HepG2 (cell line): ENCODE measurements around the gene UBTF. TPM values are rescaled to one million over a fixed set of nuclear protein-coding genes. Genes with fewer than 3 reads are reported as not detected.

ENCODE experiments used
- ATAC-seq: fragments of 200-7000 bp; cut with Tn5 transposase; 3 replicates; pipeline ENCODE4 v1.9.1; 2020; ENCODE audit warnings: mild to moderate bottlenecking, moderate library complexity
- BruUV-seq: library from RNA; stranded (reverse); fragments of 400-500 nt; replicated peaks from 2 replicates; lab custom pipeline; 2021; lab: Mats Ljungman, UMichigan
- CTCF ChIA-PET: fragments of 300-600 bp; formaldehyde crosslinking; extraction: SDS; loops from one replicate; lab custom pipeline; 2021; ENCODE audit warnings: low total read pairs, inconsistent platforms, low intra/inter-chr PET ratio; lab: Yijun Ruan, JAX
- POLR2A ChIA-PET: fragments of 350-600 bp; sonication (Branson Sonifier 250); formaldehyde crosslinking; loops from one replicate; lab custom pipeline; 2020; ENCODE audit warnings: antibody characterized with exemption, inconsistent platforms; lab: Yijun Ruan, JAX
- DNase-seq: peaks from one replicate; pipeline ENCODE4 v3.0.0-alpha.2; 2015; ENCODE audit warnings: low spot score
- FAIRE-seq: peaks from 3 replicates; lab custom pipeline; 2011; peaks lifted over from hg19 to GRCh38; lab: Jason Lieb, UNC
- H2AFZ ChIP-seq: one replicate; pipeline ENCODE4 v1.6.1; 2011; ENCODE audit warnings: low read length, inconsistent platforms
- H3K27ac ChIP-seq: fragments of 300-600 bp; 3 replicates; pipeline ENCODE4 v1.8.0; 2011; ENCODE audit warnings: mixed run types, mild to moderate bottlenecking, mixed read lengths, low read length, inconsistent platforms; ENCODE audit not compliant: insufficient read depth; ENCODE audit errors: extremely low read length
- H3K27me3 ChIP-seq, 2 experiments: fragments of 200-600 bp in 1 of 2; 2 replicates in 1 of 2; 3 replicates in 1 of 2; pipeline versions ENCODE4 v1.6.0 to v1.8.0; 2011; ENCODE audit warnings: low read length in 2 of 2, mild to moderate bottlenecking in 2 of 2, moderate library complexity in 2 of 2, inconsistent platforms in 1 of 2; ENCODE audit not compliant: insufficient read depth in 2 of 2, control insufficient read depth in 1 of 2
- H3K36me3 ChIP-seq, 2 experiments: fragments of 200-600 bp in 1 of 2; replicated peaks in 1 of 2; 2 replicates in 1 of 2; 3 replicates in 1 of 2; pipeline versions ENCODE4 v1.5.1 to v1.8.0; 2011; ENCODE audit warnings: low read length in 2 of 2, inconsistent platforms in 1 of 2; ENCODE audit not compliant: insufficient read depth in 2 of 2, control insufficient read depth in 1 of 2
- H3K4me1 ChIP-seq: 2 replicates; pipeline ENCODE4 v1.5.1; 2012; ENCODE audit warnings: low read length, inconsistent platforms; ENCODE audit not compliant: insufficient read depth
- H3K4me2 ChIP-seq: 2 replicates; pipeline ENCODE4 v1.6.0; 2011; ENCODE audit warnings: low read depth, low read length, inconsistent platforms
- H3K4me3 ChIP-seq, 3 experiments: fragments of 200-600 bp in 1 of 3; sonication (generic), shearing (Covaris generic) in 1 of 3; replicated peaks in 1 of 3; 2 replicates each; pipeline ENCODE4 v1.5.1; 2011 to 2016; ENCODE audit warnings: low read length in 3 of 3, inconsistent platforms in 2 of 3, low read depth in 2 of 3, mild to moderate bottlenecking in 2 of 3, control low read depth in 1 of 3, mixed read lengths in 1 of 3; ENCODE audit not compliant: insufficient read depth in 1 of 3
- H3K79me2 ChIP-seq: one replicate; pipeline ENCODE4 v1.6.1; 2011; ENCODE audit warnings: low read length, inconsistent platforms; ENCODE audit not compliant: insufficient read depth
- H3K9ac ChIP-seq: 2 replicates; pipeline ENCODE4 v1.6.0; 2011; ENCODE audit warnings: mild to moderate bottlenecking, low read depth, low read length, inconsistent platforms; ENCODE audit not compliant: insufficient read depth
- H3K9me3 ChIP-seq: 2 replicates; pipeline ENCODE4 v1.5.1; 2012; ENCODE audit warnings: mild to moderate bottlenecking, low read length
- H4K20me1 ChIP-seq: 2 replicates; pipeline ENCODE4 v1.6.0; 2011; ENCODE audit warnings: inconsistent platforms, mild to moderate bottlenecking, low read length, moderate library complexity; ENCODE audit not compliant: insufficient read depth
- AHR ChIP-seq: IDR thresholded peaks from 2 replicates; pipeline ENCODE4 v1.6.1; 2018; ENCODE audit warnings: missing genetic modification reagents, missing compliant biosample characterization
- GFI1 ChIP-seq: sonication (generic); formaldehyde crosslinking; IDR thresholded peaks from 2 replicates; pipeline ENCODE4 v1.5.0; 2020; ENCODE audit warnings: missing genetic modification reagents, mild to moderate bottlenecking, borderline replicate concordance
- PHF5A ChIP-seq: IDR thresholded peaks from one replicate; pipeline ENCODE4 v1.6.1; 2018; ENCODE audit warnings: low read depth, missing genetic modification reagents; ENCODE audit not compliant: unreplicated experiment
- POLR2G ChIP-seq: fragments of 200-400 bp; formaldehyde crosslinking; IDR thresholded peaks from 2 replicates; pipeline ENCODE4 v1.6.1; 2018; ENCODE audit warnings: mild to moderate bottlenecking, low read depth, low read length, moderate library complexity
- RFXANK ChIP-seq: IDR thresholded peaks from 2 replicates; pipeline ENCODE4 v1.6.1; 2016
- SETDB1 ChIP-seq: sonication (generic); formaldehyde crosslinking; IDR thresholded peaks from 2 replicates; pipeline ENCODE4 v1.5.1; 2020; ENCODE audit warnings: missing genetic modification reagents, mild to moderate bottlenecking, borderline replicate concordance
- SKIL ChIP-seq: sonication (generic); formaldehyde crosslinking; IDR thresholded peaks from 2 replicates; pipeline ENCODE4 v1.8.0; 2022; ENCODE audit warnings: missing genetic modification reagents, mild to moderate bottlenecking, moderate library complexity, borderline replicate concordance
- TAF15 ChIP-seq: fragments of 200-400 bp; formaldehyde crosslinking; IDR thresholded peaks from one replicate; pipeline ENCODE4 v1.6.1; 2018; ENCODE audit warnings: mild to moderate bottlenecking, low read depth, low read length; ENCODE audit not compliant: poor library complexity, severe bottlenecking
- ZBTB49 ChIP-seq: sonication (generic); formaldehyde crosslinking; IDR thresholded peaks from 2 replicates; pipeline ENCODE4 v1.4.0; 2020; ENCODE audit warnings: missing genetic modification reagents, borderline replicate concordance
- ZNF33A ChIP-seq: sonication (generic); formaldehyde crosslinking; IDR thresholded peaks from 2 replicates; pipeline ENCODE4 v1.5.1; 2020; ENCODE audit warnings: missing genetic modification reagents, mild to moderate bottlenecking, moderate library complexity, borderline replicate concordance
- ZNF639 ChIP-seq: conservative IDR thresholded peaks from 2 replicates; pipeline ENCODE4 v1.6.1; 2018; ENCODE audit warnings: missing genetic modification reagents
- ZNF710 ChIP-seq: sonication (generic); formaldehyde crosslinking; IDR thresholded peaks from 2 replicates; pipeline ENCODE4 v1.5.0; 2020; ENCODE audit warnings: mild to moderate bottlenecking, missing genetic modification reagents, borderline replicate concordance
- ZSCAN30 ChIP-seq: sonication (generic); formaldehyde crosslinking; IDR thresholded peaks from 2 replicates; pipeline ENCODE4 v1.5.0; 2020; ENCODE audit warnings: mild to moderate bottlenecking, missing genetic modification reagents
- WGBS: methylation state at CpG from one replicate; pipeline ENCODE4 v1.1.6; 2017; ENCODE audit warnings: low lambda C conversion rate; 5-methylcytosine and 5-hydroxymethylcytosine counted together
- in situ Hi-C: cut with HindIII; loops from 2 replicates; pipeline ENCODE4 v1.10.0; 2017; ENCODE audit warnings: low pct_unique_long_range_greater_than_20kb; ENCODE audit not compliant: extremely low pct_ligation_motif_present
- intact Hi-C: fragments of 100-400 bp; cut with micrococcal nuclease; formaldehyde crosslinking; loops from one replicate; pipeline ENCODE4 v1.10.0; 2022; ENCODE audit not compliant: unreplicated experiment
- polyA plus RNA-seq, 8 experiments: library from polyadenylated mRNA; depleted of rRNA in 3 of 8; stranded (reverse) in 7 of 8; unstranded in 1 of 8; fragments of >200 nt; fragmentation: Illumina TruSeq in 4 of 8; extraction: Trizol in 4 of 8; gene quantifications; 2 replicates each; pipeline versions ENCODE4 v1.2.1 to v1.2.3, GENCODE V29; 2011 to 2016; ENCODE audit warnings: low read depth in 4 of 8, missing spikeins in 1 of 8, mixed read lengths in 1 of 8; ENCODE audit not compliant: insufficient read depth in 1 of 8
- total RNA-seq, 5 experiments: library from RNA; depleted of rRNA; stranded (reverse); fragments of >200 nt; fragmentation: Illumina TruSeq; extraction: Trizol; gene quantifications; 2 replicates each; pipeline ENCODE4 v1.2.3, GENCODE V29; 2016; ENCODE audit warnings: low read depth in 1 of 5

The UBTF gene
- total and polyA plus RNA-seq, 2 of the 13 experiments (the other 11 are each of a cell fraction or from before 2014, with no cell fraction given) = 15.2 to 60.9 TPM

- no peak for TF ChIP-seq SKIL
- TF ChIP-seq ZBTB49 = no peak
- no peak for TF ChIP-seq SETDB1 (CRISPR knock-in tag)
- TF ChIP-seq TAF15 = no peak
- TF ChIP-seq PHF5A (CRISPR knock-in tag) = no peak
These were observed 43.2 kb downstream of the UBTF start (continued) for GRCh38 chr17:44176257-44176656.

DNA sequence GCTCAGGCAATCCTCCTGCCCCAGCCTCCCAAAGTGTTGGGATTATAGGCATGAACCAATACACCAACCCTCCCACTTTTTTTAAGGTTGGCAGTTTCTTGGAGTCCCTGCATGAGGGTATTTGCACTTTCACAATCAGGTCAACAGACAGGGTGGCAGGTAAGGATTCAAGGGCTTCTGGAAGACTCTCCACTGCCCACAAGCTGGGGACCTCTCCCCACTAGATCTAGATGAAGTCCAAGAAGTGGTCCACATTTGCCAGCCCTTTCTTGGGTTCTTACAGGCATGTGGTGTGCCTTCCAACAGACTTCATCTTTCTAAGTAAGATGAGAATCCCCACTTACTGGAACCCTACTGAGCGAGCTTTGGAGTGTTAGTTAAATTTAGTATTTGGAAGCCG is 45.0 kb downstream of the UBTF start:
- intact Hi-C loops (no loop called here), in situ Hi-C loops (loop anchor here (5.0 kb wide), 1 partner anchor 232 kb away; the partner anchor contains the start of gene PPY)
- DNase-seq (no peak), FAIRE-seq (no peak), ATAC-seq (no peak)
- peaks cover 1 to 14% of the 10 kb centered on the region in 2 experiments; a peak in 3 of 5 replicates for H3K36me3 ChIP-seq
- CTCF ChIA-PET = no interaction called here
- no peaks in the 10 kb centered on the region for H3K27me3 ChIP-seq
- POLR2A ChIA-PET = interaction anchor here (0.7 to 1.5 kb wide), 2 partner anchors 12 to 47 kb away, joined by 3 to 5 read pairs; partner anchors contain the start of gene TMUB2
- H2AFZ ChIP-seq = no peak overlapping the region
- H4K20me1 ChIP-seq = no peaks in the 10 kb centered on the region
- no peak overlapping the region for H3K27ac ChIP-seq
- no peaks in the 10 kb centered on the region for H3K79me2 ChIP-seq
- no peak overlapping the region for H3K4me3 ChIP-seq
- H3K4me2 ChIP-seq = no peak overlapping the region
- WGBS = 100% methylated on average over 2 of the region's 2 CpGs
- BruUV-seq = no TSS peak
- H3K9ac ChIP-seq = no peak overlapping the region
- no peaks in the 10 kb centered on the region for H3K9me3 ChIP-seq
- peaks cover 28% of the 10 kb centered on the region for H3K4me1 ChIP-seq
- TF ChIP-seq ZNF639 (CRISPR knock-in tag) = no peak
- TF ChIP-seq ZNF710 (CRISPR knock-in tag) = no peak
- no peak for TF ChIP-seq GFI1 (CRISPR knock-in tag)
- TF ChIP-seq POLR2G = no peak
- TF ChIP-seq RFXANK = no peak
- no peak for TF ChIP-seq AHR (CRISPR knock-in tag)
- TF ChIP-seq ZNF33A (CRISPR knock-in tag) = no peak
- no peak for TF ChIP-seq ZSCAN30 (CRISPR knock-in tag)
